ENCODE results near the gene RHOD.

The RHOD gene

DNA sequence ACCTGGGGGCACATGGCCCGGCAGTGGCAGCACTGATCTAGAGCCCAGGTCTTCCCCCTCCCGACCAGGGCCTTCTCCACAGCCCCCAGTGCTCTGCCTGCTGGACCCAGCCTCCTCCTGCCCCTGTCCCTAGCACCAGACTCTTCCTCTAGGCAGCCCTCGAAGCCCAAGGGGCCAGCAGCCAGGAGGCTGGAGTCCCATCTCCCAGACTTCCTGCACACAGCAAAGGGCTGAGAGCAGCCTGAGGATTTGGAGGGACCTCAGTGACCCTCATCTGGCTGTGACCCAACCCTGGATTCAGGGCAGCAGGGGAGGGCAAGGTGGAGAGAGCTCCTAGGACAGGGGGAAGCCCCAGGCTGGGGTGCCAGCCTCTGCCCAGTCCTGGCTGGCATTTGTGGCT, 3.0 kb downstream of the RHOD start:
- no peak for DNase-seq (ENCODE audit: low read depth in 2 of 2)

DNA sequence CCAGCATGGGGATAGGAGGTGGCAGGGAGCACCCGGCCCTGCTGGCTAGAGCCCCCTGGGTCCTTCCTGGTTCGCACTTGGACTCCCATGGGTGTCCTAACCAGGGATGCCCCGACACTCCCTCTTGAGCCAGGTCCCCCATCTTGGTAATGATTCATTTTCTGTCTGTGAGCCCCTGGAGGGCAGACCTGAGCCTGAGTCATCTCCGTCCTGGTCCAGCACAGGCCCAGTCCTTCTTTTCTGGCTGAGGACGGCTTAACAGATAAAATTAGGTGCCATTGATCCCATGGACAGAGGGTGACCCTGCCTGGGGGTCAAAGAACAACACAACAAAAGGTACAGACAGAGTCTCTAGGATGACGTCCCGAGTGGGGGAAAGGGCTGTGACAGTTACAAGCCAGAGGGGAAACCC, 3.5 kb downstream of the RHOD start:
- DNase-seq (ENCODE audit: low read depth in 2 of 2) = no peak

DNA sequence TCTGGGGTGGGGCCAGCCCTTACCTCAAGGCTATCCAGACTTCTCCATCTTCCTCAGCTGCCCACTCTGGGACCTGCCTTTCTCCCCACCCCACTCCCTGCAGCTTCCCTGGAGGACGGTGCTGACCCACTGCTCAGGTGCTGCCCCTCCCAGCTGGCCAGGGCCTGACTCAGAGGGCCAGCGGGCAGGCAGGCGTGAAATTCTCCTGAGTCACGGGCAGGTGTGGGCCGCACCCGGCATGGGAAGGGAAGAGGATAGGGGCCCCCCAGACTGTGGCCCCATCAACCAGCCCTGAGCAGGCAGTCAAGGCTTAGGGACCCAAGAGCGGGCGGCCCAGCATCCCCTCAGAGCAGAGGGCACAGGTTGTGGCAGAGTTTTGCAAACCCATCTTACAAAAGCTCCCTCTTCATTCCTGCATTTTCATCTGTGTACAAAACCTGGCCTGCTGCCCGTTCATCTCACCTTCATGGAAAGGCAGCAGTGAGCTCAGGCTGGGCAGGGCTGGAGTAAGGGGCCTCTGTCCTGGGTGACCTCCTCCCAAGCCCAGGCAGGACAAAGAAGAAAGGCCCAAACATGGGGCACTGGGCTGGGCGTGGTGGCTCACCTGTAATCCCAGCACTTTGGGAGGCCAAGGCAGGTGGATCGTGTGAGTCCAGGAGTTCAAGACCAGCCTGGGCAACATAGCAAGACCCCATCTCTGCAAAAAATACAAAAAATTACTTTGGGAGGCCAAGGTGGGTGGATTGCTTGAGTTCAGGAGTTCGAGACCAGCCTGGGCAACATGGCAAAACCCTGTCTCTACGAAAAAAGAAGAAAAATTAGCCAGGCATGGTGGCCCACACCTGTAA, 6.1 kb downstream of the RHOD start:
- DNase-seq (ENCODE audit: low read depth in 2 of 2) = no peak

DNA sequence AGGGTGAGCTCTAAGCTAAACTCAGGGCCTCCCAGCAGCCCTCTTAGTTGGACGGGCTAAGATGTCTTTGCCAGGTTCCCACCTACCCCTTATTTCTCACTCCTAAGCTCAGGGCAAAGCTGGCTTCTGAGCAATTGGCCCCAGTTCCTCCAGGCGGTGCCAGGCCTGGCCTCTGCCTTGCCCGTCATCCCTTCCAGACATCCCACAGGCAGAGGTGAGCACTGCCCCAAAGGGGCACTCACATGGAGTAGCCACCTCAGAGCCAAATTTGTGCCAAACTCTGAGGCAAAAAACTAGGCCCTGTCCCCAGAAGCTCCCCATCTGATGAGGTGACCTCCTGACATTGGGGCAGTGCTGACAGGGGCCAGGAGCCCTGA, 9.7 kb downstream of the RHOD start:
- DNase-seq (ENCODE audit: low read depth in 2 of 2) = no peak

DNA sequence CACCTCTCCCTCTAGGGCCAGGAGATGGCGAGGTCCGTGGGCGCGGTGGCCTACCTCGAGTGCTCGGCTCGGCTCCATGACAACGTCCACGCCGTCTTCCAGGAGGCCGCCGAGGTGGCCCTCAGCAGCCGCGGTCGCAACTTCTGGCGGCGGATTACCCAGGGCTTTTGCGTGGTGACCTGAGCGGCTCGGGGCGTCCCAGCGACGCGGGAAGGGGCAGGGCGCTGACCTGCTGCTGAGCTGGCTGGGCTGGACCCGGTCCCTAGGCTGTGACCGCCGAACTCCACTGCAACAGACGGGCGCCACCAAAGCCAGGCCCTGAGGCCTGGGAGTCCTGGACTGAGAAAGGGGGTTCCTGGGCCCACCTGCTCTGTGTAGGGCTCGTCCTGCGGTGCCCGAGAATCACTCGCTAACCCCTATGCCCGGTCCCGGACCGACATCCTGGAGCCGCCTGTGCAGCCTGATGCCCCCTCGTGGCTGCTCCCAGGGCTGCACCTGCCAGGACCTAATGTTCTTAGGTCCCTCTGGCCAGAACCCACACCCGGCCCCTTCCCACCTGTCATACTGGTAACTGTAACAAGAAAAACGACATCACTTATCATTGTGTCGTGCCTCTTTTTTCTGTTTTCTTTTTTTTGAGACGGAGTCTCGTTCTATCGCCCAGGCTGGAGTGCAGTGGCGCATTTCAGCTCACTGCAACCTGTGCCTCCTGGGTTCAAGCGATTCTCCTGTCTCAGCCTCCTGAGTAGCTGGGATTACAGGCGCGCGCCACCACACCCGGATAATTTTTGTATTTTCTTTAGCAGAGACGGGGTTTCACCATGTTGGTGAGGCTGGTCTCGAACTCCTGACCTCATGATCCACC, 15.0 kb downstream of the RHOD start:
- DNase-seq (ENCODE audit: low read depth in 2 of 2) = peak; percentile 67 to 68

DNA sequence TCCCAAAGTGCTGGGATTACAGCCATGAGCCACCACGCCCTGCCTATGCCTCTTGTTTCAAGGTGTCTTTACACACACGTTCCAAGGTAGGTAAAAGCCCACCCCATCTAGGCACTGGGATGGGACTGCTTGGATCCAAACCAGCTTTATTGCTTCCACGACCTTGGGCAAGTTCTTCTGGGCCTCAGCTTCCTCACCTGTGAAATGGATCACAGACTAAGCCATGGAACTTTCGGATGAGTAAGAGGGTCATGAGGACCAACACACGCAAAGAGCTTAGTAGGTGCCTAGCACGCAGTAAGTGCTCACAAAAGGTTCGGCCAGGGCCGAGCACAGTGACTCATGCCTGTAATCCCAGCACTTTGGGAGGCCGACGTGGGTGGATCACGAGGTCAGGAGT, 15.6 kb downstream of the RHOD start:
- no peak for DNase-seq (ENCODE audit: low read depth in 2 of 2)

DNA sequence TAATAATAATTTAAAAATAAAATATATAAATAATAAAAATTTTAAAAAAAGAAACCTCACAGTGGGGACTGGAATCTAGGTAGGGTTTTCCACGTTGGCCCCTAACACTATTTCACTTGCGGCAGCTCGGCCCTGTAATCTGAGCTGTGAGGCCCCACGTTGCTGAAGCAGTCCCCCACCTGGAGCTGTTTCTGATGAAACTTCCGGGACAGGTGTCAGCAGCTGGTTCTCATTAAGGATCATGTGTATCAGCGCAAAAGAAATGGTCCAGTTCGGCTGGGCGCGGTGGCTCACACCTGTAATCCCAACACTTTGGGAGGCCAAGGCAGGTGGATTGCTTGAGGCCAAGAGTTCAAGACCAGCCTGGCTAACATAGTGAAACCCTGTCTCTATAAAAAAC, 17.3 kb downstream of the RHOD start:
- no peak for DNase-seq (ENCODE audit: low read depth in 2 of 2)

DNA sequence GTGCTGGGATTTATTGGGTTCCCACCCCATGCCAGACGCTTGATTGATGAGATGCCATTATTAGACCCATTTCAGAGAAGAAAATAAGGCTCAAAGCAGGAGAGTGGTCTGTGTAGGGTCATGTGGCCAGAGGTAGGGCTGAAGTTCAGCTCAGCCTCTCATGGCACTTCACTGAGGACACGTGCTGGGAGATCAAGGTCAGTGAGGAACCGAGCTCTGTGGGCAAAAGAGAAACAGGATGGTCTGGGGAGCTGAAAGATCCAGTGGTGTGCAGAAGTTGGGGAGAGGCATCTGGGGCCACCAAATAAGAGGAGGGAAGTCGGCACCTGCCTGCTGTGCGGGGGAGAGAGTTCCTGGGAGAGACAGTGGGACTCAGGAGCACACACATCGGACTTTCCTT, 19.6 kb downstream of the RHOD start:
- DNase-seq (ENCODE audit: low read depth in 2 of 2) = no peak

DNA sequence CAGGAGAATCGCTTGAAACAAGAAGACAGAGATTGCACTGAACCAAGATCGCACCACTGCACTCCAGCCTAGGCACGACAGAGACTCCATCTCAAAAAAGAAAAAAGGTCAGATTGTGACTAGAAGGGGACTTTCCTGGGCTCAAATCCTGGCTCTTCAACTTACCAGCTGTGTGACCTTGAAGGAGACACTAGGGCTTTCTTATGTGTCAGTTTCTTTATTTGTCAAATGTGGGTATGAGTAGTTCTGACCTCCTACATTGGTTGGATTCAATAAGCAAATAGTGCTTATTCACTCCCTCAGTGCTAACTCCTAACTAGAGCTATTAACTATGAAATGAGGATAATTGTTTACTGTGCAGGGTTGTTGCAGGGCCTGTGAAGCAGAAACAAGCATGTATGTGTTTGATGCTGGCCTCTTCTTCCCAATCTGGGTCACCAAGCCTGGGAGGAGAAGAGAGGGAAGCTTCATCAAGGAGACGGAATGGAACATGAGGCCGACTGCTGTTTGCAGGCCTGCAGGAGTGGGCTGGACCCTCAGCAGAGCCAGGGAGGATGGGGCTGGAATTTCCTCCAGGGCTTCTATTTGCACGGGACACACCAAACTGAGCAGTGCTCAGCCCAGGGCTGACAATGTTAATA, 22.5 kb downstream of the RHOD start:
- no peak for DNase-seq (ENCODE audit: low read depth in 2 of 2)

DNA sequence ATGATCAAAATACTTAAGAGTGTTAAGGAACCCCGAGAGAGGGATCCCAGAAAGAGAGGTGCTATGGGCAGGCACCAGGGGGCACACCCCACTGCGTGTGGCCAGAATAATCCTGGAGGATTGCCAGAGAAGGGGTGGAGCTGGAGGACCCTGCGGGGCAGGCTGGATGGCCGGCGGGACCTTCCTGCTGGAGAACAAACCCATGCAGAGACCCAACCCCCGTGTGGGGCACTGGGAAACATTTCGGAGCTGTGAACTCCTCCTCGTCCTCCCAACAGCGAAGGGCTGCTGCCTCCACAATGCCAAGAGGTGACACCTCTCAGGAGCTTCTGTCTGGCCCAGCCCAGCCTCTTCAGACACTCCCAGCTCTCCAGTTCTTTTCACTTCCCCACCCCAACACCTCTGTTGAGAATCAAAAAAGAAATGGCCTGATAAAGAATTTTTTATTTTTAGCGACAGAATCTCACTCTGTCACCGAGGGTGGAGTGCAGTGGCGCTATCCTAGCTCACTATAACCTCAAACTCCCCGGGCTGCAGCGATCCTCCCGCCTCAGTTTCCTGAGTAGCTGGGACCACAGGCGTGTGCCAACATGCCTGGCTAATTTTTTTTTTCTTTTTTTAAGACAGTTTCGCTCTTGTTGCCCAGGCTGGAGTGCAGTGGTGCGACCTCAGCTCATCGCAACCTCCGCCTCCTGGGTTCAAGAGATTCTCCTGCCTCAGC, 25.6 kb downstream of the RHOD start:
- no peak for DNase-seq (ENCODE audit: low read depth in 2 of 2)

DNA sequence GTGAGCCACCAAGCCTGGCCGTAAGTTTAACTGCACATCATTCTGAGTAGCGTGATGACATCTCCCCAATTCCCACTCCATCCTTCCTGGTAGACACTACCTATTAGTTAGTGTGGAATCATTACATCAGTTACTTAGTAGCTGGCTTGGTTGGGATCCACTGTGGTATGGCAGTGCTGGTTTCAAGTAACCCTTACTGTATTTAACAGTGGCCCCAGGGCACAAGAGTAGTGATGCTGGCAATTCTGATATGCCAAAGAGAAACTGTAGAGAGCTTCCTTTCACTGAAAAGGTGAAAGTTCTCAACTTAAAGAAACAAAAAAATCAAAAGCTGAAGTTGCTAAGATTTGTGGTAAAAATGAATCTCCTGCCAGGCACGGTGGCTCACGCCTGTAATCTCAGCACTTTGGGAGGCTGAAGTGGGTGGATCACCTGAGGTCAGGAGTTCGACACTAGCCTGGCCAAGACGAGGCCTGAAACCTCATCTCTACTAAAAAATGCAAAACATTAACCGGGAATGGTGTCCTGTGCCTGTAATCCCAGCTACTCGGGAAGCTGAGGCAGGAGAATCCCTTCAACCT, 27.2 kb downstream of the RHOD start:
- DNase-seq (ENCODE audit: low read depth in 2 of 2) = no peak

DNA sequence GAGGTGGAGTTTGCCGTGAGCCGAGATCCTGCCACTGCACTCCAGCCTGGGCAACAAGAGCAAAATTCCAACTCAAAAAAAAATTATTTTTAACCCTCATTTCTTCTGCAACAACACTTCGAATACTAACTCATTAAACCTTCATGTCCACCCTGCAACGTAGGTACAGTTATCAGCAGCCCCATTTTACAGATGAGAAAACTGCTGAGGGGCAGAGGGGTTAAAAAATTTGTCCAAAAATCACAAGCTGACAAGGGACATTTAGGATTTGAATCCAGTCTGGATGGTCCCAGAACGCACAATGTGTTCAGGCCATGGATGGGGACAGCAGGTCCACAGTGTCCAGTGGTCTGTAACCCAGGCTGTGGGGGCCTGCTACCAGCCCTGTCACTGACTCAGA, 29.0 kb downstream of the RHOD start:
- no peak for DNase-seq (ENCODE audit: low read depth in 2 of 2)

DNA sequence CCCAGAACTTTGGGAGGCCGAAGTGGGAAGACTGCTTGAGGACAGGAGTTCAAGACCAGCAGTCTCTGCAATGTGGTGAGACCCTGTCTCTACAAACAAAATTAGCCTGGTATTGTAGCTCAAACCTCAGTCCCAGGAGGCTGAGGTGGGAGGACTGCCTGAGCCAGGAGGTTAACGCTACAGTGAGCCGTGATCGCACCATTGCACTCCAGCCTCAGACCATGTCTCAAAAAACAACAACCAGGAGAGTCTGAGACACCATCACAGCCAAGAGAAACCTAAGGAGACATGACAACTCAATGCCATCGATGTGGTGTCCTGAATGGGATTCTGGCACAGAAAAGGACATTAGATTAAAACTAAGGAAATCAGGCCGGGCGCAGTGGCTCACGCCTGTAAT, 34.1 kb downstream of the RHOD start:
- DNase-seq (ENCODE audit: low read depth in 2 of 2) = no peak

DNA sequence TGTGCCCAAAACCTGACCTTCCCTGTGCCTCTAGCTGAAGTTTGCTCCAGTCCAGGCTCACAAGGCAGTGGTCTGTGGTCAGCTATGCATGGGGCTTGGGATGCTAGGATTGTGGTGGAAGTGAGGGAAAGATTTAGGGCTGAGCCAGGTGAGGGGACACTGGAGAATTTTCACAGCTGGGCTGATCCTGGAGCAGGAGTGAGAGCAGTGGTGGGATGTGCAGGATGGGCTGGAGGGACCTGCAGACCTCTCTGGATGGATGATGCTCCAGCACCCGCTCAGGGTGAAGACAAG, 38.5 kb downstream of the RHOD start:
- DNase-seq (ENCODE audit: low read depth in 2 of 2) = no peak

DNA sequence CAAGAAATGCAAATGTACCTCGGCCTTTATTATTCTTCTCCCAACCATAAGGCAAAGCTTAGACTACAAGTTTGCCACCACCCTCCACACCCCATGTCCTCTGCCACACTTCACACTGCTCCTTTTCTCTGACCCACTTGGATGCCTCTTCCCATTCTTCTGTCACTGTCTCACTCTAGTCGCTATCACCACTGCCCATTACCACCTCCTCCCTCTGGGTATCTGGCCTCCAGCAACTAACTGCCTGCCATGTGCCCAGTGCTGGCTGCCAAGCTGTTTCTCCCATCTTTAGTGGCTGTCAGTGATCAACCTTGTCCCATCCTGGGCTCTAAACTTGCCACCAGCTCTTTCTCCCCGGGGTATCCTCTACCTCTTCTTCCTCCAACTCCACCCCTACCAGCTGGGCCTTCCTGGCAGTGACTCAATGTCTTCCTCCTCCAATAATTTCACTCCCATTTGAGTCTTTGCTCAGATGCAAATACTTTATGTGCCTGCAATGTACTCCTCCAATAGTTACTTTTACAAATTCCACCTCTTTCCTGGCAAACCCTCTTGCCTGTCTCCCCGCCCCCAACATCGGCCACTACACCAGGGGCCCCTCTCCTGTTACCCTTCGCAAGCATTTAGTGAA, 42.3 kb downstream of the RHOD start:
- DNase-seq (ENCODE audit: low read depth in 2 of 2) = no peak

DNA sequence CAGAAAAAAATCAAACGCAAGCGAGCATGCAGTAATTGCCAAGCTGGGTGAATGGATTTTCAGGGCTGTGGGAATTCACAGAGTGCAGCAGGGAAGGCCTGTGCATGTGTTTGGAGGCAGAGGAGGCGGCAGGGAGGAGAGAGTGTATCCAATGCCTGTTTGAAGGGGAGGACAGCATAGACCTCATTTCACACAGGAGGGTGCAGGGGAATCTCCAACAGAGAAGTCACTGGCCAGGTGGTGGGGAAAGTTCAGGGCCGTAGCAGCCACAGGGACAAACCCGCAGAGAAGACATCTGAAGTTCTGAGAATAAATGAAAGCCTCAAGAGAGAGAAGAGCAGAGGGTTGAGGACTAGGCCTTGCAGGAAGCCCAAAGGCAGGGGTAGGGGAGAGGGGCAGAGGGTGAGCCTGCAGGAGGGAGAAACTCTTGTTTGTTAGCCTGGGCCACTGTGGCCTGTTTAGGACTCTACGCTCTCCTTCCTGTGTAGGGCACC, 43.2 kb downstream of the RHOD start:
- no peak for DNase-seq (ENCODE audit: low read depth in 2 of 2)

DNA sequence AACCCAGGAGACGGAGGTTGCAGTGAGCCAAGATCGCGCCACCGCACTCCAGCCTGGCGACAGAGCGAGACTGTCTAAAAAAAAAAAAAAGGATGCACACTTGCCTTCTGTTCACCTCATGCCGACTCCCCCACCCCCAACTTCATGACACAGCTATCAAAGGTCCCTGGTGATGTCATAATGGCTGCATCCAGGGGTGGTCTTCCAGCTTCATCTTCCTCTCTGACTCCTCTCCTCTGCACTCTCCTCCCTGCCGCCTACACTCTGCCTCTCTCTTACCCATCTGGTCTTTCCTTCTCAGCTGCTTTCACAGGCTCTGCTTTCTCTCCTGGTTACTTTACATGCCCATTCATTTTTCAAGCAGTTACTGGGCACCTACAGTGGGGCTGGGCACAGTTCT, 46.0 kb downstream of the RHOD start:
- no peak for DNase-seq (ENCODE audit: low read depth in 2 of 2)

DNA sequence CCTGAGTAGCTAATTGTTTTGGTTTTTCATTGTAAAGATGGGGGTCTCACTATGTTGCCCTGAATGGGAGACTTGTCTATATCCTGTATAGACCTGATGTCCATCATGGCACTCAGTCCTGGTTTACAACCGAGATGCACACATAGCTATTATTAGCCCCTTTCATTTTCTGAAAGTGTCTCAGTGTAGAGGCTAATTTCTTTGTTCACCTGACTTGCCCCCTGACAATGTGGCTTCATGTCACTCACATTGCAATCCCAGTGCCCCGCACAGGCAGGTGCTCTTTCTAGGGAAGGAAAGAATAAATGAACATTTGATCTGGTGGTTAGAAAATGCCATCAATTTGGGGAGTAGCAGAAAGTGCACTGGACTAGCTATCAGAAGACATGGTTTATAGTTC, 49.3 kb downstream of the RHOD start:
- DNase-seq (ENCODE audit: low read depth in 2 of 2) = no peak

DNA sequence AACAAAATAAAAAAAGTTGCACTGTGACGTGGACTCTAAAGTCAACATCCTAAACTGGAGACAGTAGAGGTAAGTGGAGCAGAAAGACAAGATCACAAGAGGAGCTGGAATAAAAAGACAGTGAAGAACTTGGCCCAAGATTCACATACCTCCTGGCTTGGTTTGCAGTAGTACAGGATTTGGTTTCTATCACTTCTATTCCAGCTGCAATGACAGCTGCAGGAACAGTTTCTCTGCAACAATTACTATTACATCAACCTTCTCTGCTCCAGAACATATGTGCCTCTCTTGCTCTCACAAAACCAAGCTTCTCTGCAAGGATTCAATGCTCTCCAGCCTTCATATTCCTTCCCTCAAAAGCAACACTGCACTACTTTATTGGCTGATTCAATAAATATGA, 54.6 kb downstream of the RHOD start:
- DNase-seq (ENCODE audit: low read depth in 2 of 2) = no peak

DNA sequence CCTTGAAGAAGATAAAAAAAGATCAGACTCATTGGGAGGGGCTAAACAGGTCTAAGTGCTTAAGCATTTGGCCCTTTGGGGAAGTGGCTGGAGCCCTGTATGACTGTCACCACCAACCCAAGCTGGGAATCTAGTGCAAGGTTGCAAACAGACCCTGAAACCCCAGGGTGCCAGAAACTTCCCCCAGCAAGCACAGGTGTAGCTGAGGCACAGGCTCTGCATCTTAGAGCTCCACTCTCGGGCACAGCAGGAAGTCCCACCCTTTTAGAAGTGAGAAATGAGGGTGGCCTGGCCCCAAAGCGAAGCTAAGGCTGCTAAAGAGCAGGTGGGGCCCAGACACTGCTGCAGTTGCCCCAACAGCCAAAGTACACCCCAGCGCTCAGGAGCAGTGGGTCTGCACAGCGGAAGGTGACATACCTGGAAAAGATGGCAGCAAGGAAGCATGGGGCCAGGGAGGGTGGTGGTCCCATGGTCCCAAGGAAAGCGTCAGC, 56.6 kb downstream of the RHOD start:
- DNase-seq (ENCODE audit: low read depth in 2 of 2) = no peak

DNA sequence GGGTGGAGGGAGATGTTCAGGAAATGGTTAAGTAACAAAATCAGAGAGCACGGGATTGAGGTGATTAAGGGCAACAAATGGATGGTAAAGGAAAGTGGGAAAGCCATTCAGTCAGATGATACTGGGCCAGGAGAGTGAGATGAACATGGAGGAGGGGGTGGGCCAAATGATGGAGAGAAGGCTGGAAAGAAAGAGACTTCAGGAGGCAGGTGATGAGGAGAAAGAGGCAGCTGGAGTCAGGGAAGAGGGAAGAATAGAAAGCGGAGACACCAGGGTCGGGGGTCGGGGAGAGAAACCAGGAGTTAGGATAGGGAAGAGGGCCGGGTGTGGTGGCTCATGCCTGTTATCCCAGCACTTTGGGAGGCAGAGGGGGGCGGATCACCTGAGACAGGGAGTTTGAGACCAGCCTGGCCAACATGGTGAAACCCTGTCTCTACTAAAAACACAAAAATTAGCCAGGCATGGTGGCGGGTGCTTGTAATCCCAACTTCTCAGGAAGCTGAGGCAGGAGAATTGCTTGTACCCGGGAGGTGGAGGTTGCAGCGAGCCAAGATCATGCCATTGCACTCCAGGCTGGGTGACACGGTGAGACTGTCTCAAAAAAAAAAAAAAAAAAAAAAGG, 57.7 kb downstream of the RHOD start:
- DNase-seq (ENCODE audit: low read depth in 2 of 2) = no peak
